CD4-positive, alpha-beta T cell treated with Interleukin-2 at 100 ng/mL for 4 hours (primary cell): ENCODE data around the gene SRSF10.
A peak's percentile ranks its signal among the peaks of the same experiment; 100 is the strongest.
"Not testable (repeated sequence)": the region's sequence is repeated elsewhere in the genome, so short reads cannot be mapped to it uniquely, and the experiment has no call there.

Source experiments
- DNase-seq: peaks from one replicate; pipeline ENCODE4 v3.0.0-alpha.2; 2020; ENCODE audit warnings: low spot score

The SRSF10 gene

DNA sequence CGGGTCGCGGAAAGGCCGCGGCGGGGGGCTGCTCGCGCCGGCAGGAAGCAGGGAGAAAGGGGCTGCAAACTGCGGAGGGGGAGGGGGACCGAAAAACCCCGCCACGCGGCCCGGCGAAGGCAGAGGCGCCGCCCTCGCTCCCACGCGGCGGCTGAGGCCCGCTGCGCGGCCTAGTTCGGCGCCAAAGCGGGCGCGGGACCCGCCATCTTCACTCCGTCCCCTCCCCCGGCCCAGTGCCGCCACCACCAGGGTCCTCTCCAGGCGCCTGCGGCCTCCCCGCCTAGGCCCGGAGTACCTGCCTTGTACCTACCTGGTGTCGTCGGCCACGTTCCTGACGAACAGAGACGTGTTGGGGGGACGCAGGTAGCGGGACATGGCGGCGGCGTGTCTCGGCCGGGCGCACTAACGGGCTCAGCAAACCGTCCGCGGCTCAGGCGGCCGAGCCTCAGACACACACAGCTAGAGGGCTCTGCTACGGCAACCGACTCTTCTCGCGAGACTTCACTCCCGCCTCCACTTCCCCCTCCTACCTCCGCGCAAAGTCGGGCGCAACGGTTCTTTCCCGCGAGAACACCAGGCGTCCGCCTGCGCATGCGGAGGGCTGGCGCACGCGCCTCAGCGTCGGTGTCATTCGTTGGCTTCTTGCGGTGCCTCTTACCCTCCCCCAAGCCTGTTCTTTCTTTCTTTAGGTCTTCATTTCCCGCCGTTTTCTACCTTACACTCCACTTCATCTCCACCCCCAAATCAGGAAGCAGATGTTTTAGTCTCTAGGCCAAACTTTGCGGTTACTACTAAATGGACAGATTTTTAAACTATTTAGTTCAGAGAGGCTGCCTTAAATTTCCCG, at the start of gene SRSF10:
TSS of gene SRSF10 (minus strand) at position 447 of the 847 bp plus-strand sequence. CDS start at position 375, 72 bp downstream.
- peak; percentile 99 for DNase-seq

DNA sequence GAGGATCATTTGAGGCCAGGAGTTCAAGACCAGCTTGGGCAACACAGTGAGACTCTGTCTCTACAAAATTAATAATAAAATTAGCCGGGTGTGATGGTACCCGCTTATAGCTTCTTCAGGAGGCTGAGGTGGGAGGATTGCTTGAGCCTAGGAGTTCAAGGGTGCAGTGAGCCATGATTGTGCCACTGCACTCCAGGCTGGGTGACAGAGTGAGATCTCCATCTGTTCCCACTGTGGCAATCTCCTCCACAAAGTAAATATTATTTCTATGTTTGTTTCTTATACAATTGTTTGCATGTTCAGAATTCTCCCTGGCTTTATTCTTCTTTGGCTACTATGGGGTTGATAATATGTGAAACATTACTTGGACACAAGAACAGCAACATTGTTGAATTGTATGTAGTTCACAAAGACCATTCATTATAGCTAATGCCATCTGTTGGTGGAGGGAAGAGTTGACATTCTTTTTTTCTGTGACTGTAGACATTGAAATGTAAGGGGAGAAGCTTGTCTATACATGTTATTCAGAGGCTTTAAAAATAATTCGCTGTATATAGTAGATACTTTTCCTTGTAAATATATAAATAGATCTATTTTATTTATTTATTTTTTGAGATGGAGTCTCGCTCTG, 47.8 kb upstream of the SRSF10 start:
- DNase-seq, result peak; percentile 31

DNA sequence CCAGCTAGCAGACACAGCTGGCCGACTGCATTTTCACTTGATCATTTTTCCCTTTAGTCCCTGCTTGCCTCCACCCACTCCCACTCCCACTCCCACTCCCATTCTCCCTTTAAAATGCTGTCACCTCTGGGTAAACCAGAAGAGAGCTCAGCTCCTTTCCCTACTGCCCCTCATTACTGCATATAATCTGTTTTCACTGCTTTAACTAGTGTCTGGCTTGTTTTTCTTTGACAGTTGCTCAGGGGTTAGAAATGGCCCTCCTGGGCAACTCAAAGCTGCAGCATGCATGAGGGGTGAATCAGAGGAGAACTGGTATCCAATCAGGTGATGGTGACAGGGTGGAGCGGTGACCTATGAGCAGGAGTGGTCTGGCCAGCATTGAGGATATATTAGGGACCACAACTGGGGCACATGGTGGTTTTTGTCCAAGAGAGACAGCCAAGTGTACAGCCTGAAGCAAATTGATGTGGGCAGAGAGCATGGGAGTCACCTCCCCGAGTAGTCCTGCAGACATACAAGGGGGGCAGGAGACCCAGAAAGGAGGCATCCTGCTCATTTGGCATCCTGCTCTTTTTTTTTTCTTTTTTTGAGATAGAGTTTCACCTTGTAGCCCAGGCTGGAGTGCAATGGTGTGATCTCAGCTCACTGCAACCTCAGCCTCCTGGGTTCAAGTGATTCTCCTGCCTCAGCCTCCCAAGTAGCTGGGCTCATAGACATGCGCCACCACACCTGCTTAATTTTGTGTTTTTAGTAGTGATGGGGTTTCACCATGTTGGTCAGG, 42.6 kb upstream of the SRSF10 start:
- DNase-seq, result no peak

DNA sequence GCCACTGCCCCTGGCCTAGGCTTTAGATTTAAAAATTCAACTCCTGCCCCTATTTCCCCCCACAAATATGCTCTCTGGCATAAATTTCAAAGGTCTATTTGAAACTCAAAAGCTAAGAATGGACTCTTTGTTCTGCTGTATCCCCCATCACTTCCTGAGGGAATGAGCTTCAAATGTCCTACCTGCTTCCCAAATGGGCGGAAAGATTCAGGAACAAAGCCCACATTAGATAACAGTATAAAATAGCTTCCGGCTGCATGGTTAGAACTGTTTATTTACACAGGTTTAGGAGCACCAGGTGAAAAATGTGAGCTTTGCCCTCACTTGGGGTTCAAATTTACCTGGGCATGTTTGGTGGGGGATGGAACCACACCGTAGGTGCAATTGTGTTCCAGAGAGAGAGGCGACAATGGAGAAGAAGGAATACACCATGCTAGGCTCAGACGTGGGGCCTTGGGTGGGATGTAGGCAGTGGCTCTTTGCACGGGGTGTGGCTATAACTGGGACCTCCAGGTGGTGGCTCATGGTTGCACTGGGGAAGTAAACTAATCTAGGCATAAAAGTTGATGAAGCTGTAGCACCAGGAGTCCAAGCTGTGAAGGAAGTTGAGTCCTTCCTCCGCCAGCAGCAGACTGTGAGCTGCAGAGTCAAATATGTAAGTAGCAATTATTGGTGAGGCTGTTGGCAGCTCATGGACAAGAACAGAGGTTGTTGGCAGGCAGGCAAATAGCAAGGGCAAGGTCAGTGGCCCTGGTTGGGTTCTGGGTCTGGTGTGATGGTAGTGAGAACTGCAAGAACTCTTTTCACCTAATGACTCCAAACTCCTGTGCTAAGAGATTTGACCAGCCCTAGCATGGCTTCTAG, 41.5 kb upstream of the SRSF10 start:
- DNase-seq, result no peak

DNA sequence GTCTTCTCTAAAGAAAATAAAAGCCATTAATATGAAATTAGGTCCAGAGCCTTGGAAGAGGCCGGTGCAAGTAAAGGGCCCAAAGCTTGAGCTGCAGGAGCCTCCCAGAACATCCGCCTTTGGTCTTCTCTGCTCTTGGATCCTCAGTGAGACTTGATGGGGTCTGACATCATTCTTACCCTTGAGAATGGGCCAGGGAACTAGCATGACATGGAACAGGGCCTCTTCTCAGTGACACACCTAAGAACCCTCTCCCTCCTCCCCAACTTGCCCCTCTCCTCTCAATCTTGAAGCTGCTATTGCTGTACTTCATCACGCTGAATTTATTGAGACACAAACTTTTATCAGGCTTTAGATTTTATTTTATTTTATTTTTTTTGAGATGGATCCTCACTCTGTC, 40.3 kb upstream of the SRSF10 start:
- no peak for DNase-seq

DNA sequence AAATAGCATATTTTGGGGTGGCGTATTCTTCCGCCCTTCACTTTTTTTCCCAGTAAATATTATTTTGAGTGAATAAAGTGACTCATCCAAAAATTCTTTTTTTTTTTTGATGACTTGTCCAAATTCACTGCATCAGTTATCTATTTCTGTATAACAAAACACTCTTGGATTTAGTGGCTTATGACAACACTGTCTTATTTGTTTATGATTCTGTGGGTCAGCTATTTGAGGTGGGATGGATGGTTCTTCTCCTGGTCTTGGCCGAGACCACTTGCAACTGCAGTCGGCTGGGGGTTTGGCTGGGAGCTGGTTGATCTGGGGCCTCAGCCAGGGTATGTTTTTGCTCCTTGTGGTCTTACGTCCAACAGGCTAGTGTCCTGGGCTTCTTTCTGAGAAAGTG, 39.9 kb upstream of the SRSF10 start:
- no peak for DNase-seq

DNA sequence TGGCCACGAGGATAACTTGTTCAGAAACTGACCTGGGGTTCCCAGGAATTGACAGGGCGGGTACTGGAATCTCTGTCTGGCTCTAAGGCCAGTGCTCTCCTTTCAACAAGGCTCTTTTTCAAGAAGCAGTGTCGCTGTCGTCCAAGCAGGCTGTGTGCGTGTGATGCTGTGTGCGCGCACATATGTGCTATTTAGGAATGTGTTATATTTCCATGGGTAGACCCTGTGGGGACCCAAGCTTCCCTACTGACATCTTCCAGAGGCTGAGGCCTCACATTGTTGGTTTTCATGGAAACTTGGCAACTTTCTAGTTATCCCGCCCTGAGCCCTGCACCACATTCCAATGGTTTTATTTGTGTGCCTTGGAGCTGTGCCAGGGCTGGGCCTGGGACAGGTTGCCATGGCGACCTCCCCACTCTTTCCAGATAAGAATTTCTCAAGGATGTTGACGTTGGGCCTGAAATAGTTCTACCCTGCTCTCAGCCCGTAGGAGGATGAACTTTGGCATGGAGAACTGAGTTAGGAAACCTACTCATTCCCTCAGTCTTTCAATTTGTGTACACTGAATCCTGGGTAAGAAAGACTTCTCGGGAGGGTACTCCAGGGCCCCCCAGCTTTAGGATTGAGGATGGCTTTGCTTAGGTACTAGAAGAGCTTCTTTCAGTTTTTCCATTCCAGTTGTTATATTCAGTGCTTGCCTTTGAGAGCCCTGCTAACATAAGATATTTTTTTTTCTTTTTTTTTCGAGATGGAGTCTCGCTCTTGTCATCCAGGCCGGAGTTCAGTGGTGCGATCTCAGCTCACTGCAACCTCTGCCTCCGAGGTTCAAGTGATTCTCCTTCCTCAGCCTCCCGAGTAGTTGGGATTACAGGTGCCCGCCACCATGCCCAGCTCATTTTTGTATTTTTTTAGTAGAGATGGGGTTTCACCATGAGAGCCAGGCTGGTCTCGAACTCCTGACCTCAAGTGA, 38.8 kb upstream of the SRSF10 start:
- no peak for DNase-seq

DNA sequence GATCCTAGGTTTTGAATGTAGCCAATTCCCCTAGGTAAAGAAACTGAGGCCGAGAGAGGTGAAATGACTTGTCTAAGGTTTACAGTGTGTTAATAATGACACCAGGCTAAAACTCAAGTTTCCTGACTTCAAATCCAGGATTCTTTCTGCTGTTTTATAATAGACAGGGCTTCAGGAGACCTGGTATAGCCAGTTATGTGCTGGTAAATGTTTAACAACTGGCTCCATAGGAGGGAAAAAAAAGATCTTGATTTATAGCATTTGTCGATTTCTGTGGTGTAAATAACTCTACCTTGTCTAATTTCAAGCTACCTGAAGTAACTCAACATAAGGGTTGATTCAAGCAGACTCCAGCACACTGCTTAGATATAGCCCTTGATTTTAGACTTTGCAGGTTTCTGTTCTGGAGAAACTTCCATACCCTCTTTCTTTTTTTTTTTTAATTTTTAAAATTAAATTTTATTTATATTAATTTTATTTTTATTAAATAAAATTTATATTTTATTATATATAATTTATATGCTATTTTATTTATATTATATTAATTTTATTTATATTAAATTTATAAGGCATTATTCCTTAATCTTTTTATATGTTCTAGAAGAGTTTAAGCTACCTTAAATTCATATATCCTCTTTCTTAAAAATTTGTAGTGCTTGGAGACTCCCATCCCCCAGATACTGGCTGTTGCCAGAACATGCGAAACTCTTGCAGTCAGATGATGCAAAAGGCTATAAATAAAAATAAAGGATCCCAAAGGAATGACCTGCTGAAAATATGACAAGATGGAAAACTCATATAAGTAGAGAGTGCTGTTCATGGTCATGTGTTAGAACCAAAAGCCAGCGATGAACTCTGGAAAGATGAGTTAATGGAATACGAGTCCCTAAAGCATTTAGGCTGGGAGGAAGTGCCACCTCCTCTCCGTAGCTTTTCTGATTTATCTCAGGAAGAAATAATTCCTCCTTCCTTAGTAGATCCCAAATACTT, 35.4 kb upstream of the SRSF10 start:
- no peak for DNase-seq

DNA sequence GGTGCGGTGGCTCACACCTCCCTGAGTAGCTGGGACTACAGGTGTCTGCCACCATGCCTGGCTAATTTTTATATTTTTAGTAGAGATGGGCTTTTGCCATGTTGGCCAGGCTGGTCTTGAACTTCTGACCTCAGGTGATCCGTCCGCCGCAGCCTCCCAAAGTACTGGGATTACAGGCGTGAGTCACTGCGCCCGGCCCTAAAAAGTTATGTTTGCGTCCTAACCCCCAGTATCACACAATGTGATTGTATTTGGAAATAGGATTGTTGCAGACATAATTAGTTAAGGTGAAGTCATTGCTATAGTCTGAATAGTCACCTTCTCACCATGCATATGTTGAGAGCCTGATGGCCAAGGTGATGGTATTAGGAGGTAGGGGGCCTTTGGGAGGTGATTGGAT, 32.8 kb upstream of the SRSF10 start:
- DNase-seq, result not testable (repeated sequence)

DNA sequence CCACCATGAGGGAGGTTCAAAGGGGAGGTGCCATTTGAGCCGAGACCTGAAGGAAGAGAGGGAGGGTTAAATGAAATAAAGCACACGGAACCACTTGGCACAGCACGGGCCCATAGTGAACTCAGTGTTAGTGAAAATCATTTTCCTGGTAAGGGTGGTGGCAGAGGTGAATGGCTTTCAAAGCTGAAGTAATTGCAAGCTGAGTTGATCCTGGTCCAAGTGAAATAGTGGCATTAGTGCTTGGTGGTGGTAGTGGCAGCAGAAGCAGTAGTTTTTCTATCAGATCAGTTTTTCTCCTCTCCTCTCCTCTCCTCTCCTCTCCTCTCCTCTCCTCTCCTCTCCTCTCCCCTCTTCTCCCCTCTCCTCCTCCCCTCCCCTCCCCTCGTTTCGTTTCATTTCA, 30.5 kb upstream of the SRSF10 start:
- no peak for DNase-seq

DNA sequence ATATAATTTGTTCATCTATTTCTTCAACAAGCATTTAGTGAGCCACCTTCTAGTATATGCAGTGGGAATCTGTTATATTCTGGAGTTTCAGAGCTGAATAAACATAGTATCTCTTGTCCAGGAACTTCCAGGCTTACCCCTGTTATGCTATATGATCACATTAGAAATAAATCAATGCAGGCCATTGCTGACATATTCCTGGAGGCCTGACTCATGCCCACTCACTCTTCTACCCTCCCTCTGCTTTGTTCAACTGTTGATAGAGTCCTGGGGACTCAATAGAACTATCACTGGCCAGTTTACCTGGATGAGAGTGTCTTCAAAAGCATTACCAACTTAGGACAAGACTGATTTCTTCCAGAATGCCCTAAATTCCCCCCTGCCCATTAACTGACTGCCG, 29.3 kb upstream of the SRSF10 start:
- no peak for DNase-seq

DNA sequence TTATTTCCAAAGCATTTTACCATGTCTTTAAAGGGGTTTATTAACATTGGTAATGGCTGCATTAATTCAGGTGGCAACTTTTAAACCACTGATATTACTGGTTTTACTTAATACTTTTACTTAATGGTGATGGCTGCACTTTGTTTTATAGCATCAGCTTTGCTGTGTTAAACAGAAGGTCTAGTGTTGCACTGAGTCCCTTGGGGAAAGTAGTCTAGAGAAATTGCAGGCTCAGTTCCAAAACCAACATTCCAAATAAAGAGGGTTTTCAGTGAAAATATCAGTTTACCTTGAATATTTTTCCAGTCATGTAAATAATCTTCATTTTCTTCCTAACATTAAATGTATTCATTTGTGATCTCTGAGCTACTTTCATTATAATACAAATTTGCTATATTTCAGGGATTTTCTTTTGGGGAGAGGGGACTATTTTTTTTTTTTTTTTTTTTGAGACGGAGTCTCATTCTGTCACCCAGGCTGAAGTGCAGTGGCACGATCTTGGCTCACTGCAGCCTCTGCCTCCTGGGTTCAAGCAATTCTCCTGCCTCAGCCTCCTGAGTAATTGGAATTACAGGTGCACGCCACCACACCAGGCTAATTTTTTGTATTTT, 28.6 kb upstream of the SRSF10 start:
- not testable (repeated sequence) for DNase-seq

DNA sequence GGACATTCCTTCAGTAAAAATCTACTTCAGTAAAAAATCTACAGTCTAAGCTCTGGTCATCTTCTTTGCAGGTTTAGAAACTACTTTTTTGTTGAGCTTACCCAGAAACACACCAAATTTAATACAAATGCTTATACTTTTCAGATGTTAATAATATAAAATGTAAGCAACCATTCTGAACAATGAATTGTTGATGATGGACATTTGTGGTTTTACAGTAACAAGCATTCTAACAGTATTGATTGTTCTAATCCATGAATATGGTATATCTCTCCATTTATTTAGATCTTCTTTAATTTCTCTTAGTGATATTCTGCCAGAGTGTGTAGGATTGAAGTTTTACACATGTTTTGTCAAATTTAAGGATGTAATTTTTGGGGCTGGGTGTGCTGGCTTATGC, 27.0 kb upstream of the SRSF10 start:
- DNase-seq, result no peak

DNA sequence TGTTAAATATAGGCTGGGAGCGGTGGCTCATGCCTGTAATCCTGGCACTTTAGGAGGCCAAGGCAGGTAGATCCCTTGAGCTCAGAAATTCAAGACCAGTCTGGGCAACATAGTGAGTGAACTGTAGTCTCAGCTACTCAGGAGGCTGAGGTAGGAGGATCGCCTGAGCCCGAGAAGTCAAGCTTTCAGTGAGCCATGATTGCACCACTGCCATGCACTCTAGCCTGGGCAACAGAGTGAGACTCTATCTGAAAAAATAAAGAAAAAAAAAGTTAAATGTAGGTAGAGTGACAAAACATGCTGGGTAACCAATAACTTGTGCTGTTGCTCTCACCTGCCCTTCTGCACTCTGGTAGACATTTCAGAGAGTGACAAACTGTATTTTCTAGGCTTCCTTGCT, 25.0 kb upstream of the SRSF10 start:
- DNase-seq, result no peak

DNA sequence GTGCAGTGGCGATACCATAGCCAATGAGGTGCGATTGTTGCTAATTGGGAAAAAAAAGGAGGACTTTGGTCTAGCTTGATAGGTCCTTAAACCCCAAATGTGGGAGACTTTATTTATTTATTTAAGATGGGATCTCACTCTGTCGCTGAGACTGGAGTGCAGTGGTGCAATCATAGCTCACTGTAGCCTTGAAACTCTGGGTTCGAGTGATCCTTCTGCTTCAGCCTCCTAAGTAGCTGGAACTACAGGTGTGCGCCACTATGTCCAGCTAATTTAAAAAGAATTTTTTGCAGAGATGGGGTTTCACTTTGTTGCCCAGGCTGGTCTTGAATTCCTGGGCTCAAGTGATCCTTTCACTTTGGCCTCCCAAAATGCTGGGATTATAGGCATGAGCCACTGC, 24.0 kb upstream of the SRSF10 start:
- DNase-seq, result no peak

DNA sequence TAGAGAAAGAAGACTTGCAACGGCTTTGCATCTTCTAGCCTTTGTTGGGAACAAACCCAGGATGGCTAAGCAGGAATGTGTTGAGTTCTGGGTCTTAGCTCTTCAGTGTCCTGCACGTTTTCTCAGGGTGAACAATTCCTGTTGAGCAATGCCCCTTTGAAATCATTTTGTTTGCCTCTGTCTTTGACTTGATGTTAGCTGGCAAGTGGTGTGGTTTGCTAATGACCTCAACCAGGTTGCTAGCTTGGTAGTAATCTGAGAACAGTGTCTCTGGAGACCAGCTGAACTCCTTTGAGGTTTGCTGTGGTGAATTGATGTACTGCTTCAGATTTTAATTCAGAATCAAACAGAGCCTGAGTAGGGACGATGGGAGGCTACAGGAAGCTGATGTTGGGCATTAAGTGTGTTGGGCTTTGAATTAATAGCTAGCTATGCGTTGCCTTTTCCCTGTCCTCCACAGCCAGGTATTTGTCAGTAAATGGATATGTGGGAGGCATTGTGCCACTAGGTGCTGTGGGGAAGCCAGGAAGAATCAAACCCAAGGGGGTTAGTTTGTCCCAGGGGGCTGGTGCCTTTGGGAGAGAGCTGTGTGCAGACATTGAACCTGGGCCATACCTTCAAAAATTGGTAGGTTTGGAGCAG, 23.3 kb upstream of the SRSF10 start:
- DNase-seq, result no peak

DNA sequence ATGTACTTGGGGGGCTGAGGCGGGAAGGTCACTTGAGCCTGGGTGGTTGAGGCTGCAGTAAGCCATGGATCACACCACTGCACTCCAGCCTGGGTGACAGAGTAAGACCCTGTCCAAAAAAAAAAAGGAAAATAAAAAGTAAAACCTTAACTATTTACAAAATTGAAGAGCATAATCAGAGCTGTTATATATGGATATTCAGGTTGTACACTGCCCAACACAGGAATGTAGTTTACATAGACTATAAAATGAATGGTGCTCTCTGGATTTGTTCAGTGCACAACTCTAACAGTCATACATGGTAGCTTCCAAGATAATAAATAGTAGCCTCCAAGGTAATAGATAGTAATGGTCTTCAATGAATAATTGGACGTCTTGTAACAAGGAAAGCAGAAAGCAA, 22.6 kb upstream of the SRSF10 start:
- no peak for DNase-seq

DNA sequence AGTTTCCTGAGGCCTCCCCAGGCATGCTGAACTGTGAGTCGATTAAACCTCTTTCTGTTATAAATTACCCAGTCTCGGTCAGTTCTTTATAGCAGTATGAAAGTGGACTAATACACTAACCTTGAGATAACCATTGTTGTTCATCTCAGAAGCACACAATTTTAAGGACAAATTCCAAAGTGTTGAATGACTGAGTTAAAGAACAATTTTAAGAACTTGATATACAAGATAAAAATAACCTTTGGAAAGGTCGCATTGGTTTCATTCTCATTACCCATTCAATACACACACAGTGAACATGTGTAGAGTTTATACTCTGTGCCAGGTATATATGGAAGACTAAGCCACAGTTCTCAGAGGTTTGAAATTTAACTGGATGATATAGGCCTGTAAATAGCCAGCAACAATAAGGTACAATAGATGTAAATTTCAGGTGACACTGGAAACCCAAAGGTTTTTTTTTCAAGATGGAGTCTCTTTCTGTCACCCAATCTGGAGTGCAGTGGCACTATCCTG, 19.1 kb upstream of the SRSF10 start:
- DNase-seq, result no peak
